Mucosa of stomach (tissue), 1 donor: ENCODE results near the gene RUSC1.

Experiments used
- H3K27me3 ChIP-seq: one replicate; pipeline ENCODE4 v1.7.0; 2013; ENCODE audit warnings: mild to moderate bottlenecking, low read length; ENCODE audit not compliant: control insufficient read depth, insufficient read depth
- H3K36me3 ChIP-seq: one replicate; pipeline ENCODE4 v1.7.0; 2013; ENCODE audit warnings: low read length; ENCODE audit not compliant: control insufficient read depth, insufficient read depth
- H3K4me1 ChIP-seq: one replicate; pipeline ENCODE4 v1.7.0; 2013; ENCODE audit warnings: mild to moderate bottlenecking, low read length; ENCODE audit not compliant: control insufficient read depth, insufficient read depth
- H3K4me3 ChIP-seq: one replicate; pipeline ENCODE4 v1.7.0; 2013; ENCODE audit warnings: low read length
- H3K9ac ChIP-seq: one replicate; pipeline ENCODE4 v1.7.0; 2013; ENCODE audit warnings: mild to moderate bottlenecking, low read length, moderate library complexity
- H3K9me3 ChIP-seq: one replicate; pipeline ENCODE4 v1.7.0; 2013; ENCODE audit warnings: mild to moderate bottlenecking, low read length, moderate library complexity; ENCODE audit not compliant: control insufficient read depth
- donor health status: Pancreatic carcinoma.

The RUSC1 gene, protein sequence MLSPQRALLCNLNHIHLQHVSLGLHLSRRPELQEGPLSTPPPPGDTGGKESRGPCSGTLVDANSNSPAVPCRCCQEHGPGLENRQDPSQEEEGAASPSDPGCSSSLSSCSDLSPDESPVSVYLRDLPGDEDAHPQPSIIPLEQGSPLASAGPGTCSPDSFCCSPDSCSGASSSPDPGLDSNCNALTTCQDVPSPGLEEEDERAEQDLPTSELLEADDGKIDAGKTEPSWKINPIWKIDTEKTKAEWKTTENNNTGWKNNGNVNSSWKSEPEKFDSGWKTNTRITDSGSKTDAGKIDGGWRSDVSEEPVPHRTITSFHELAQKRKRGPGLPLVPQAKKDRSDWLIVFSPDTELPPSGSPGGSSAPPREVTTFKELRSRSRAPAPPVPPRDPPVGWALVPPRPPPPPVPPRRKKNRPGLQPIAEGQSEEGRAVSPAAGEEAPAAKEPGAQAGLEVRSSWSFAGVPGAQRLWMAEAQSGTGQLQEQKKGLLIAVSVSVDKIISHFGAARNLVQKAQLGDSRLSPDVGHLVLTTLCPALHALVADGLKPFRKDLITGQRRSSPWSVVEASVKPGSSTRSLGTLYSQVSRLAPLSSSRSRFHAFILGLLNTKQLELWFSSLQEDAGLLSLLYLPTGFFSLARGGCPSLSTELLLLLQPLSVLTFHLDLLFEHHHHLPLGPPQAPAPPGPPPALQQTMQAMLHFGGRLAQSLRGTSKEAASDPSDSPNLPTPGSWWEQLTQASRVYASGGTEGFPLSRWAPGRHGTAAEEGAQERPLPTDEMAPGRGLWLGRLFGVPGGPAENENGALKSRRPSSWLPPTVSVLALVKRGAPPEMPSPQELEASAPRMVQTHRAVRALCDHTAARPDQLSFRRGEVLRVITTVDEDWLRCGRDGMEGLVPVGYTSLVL

DNA sequence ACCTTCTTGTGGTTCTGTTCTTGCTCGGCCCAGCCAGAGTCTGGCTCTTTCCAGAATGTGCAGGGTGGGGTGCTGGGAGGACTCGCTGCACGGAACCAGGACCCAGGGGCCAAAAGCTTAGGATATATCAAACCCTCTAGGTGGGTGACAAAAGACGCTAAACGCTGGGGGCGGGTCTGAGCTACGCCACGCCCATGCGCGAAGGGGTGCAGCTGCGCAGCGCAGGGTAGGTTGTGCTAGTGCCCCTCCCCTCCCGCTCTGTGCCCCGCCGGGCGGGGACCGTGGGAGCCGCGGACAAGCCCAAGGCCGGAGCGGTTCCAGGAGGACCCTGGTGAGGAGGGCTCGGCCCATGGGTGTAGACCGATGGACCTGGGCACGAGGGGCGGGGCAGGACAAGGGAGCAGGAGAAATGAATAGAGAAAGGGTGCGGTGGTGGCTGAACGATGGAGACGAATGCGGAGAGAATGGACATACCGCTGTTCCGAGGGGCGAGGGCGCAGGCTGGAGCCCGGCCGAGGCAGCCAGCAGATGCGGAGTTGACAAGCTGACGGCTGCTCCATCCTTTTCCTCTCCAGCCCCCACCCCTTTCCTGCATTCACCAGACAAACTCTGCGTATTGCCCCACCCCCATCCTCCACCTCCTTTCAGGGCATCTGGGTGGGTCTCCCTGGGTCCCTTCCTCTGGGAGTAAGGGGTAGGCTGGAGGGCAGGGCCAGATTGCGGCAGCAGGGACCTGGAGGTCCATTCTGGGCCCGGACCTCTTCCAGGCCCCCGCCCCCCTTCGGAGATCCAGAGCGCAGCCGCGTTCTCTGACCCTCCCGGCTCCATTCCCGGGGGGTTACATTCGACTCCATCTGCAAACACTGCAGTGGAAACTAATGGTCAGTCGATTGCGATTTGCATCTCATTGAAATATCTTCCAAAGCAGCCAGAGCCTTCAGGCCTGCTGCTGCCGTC, at the start of gene RUSC1:
TSS of gene RUSC1 (plus strand) at position 234 of the 957 bp plus-strand sequence. CDS start 880 bp downstream, outside the sequence.
- Histone ChIP-seq H3K9ac (peak within 1 kb of the TSS; percentile 53), H3K9me3 (no peaks in the 10 kb centered on the region), H3K4me1 (peaks cover 27% of the 10 kb centered on the region)

DNA sequence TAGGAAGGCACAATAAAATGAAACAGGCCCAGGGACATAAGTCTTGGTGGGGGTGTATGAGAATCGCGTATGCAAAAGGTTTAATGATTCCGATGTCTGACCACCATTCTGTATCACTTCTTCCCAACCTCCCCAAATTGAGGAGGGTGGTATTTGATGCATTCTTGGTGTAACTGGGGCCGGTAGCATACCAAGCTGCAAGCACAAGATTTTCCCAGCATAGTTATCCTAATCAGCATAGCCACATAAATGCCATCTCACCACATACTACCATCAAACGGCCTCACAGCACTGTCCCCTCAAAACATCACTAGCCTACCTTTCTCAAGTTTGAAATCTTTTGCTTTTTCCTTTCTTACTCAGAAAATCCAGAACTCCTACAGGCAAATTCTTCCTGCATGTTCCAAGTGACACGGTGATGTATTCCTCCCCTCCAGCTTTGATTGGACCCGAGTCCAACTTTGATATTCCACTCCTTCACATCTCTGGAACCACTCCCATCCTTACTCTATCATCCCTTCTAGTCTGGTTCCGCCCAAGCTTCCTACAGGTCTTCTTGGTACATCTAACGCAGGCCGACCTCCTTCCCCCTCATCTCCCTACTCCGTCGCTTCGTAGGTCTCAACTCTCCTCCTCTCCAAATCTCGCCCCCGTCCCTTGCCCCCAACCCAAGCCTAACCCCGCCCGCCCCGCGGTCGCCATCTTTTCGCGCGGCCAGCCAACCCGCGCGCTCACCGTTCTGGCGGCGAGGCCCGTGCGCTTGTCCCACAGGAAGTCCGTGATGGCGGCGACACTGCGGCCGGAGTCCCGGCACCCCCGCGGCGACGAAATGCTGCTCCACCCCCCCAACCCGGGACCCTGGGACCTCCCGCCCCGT, 48.0 kb upstream of the RUSC1 start:
- Histone ChIP-seq H3K4me3 (peak overlapping the region; percentile 86), H3K9me3 (no peaks in the 10 kb centered on the region), H3K27me3 (no peaks in the 10 kb centered on the region), H3K36me3 (peaks cover 17% of the 10 kb centered on the region), H3K4me1 (peaks cover 14% of the 10 kb centered on the region), H3K9ac (peak overlapping the region; percentile 88)

More for the DNA sequence above, at the start of gene RUSC1:
- H3K4me3 ChIP-seq = no peak within 1 kb of the TSS
- peaks cover 6% of the 10 kb centered on the region for H3K36me3 ChIP-seq
- H3K27me3 ChIP-seq = no peaks in the 10 kb centered on the region

DNA sequence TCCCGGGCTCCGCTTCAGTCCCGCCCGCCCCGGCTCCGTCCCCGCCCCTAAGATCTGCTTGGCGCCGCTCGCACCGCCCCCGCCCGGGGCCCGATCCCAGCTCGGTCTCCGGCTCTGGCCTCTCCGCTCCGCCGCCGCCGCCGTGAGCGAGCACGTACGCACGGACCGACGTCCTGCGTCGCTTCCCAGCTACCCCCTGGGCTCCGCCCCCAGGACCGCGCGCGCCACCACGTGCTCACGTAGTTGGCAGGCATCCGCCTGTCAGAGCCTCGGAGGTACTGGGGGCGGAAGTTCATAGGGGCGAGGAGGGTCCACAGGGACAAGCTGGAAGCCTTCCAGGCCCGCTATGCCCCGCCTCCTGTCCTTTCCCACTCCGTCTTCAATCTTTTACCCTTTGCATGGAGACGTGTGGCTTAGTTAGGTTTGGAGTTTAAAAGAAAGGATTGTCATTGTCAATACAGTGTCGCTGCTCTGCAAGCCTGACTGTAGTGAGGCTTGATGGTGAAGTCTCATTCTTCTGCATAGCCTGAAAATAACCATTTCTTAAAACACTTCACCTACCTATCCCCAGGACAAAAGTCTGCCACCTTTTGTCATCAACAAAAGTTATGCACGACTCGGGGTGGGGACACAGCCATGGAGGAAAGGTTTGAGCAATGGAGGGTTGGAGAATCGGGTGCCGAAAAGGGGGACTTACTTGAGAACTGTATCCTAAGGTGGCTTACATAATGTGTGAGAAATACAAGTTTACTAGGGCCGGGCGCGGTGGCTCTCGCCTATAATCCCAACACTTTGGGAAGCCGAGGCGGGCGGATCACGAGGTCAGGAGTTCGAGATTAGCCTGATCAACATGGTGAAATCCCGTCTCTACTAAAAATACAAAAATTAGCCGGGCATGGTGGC, 47.1 kb upstream of the RUSC1 start, which contains the start of gene CLK2:
TSS of gene CLK2 (minus strand) at position 162 of the 903 bp plus-strand sequence. CDS start 2,527 bp downstream, outside the sequence.
- Histone ChIP-seq H3K4me1 (peaks cover 18% of the 10 kb centered on the region), H3K36me3 (peaks cover 13% of the 10 kb centered on the region), H3K9ac (peak within 1 kb of the TSS; percentile 88), H3K9me3 (no peaks in the 10 kb centered on the region), H3K27me3 (no peaks in the 10 kb centered on the region), H3K4me3 (peak within 1 kb of the TSS; percentile 86)

DNA sequence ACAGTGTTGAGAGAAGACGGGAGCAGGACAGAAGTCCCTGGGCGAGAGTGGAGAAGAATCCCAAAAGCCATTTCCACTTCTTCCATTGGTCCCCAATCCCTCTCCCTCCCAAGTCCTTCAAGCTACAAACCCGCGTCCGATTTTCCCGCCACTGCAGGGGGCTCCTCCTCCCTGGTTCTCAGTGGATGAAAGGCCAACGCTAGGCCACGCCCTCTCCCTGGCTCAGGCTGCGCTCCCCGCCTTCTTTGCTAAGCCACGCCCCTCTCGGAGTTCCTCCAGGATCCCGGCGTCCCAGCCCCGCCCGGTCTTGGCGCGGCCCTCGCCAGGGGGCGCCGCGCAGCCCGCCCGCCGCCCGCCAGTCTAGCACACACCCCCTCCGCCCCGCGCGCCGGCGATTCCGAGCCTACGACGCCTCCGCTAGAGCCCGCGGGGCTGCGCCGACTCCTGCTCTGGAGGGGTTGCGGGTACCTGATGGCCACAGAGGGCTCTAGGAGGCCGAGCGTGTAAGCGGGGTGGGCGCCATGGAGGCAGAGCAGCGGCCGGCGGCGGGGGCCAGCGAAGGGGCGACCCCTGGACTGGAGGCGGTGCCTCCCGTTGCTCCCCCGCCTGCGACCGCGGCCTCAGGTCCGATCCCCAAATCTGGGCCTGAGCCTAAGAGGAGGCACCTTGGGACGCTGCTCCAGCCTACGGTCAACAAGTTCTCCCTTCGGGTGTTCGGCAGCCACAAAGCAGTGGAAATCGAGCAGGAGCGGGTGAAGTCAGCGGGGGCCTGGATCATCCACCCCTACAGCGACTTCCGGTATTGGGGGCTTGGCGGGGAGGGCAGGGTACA, 43.4 kb upstream of the RUSC1 start, which contains the start of gene HCN3:
TSS of gene HCN3 (plus strand) at position 394 of the 832 bp plus-strand sequence. CDS start at position 522, 128 bp downstream.
- H3K4me1 ChIP-seq = peaks cover 10% of the 10 kb centered on the region
- no peaks in the 10 kb centered on the region for H3K27me3 ChIP-seq
- peak within 1 kb of the TSS; percentile 73 for H3K9ac ChIP-seq
- no peaks in the 10 kb centered on the region for H3K9me3 ChIP-seq
- H3K36me3 ChIP-seq = no peaks in the 10 kb centered on the region
- peak within 1 kb of the TSS; percentile 69 for H3K4me3 ChIP-seq

DNA sequence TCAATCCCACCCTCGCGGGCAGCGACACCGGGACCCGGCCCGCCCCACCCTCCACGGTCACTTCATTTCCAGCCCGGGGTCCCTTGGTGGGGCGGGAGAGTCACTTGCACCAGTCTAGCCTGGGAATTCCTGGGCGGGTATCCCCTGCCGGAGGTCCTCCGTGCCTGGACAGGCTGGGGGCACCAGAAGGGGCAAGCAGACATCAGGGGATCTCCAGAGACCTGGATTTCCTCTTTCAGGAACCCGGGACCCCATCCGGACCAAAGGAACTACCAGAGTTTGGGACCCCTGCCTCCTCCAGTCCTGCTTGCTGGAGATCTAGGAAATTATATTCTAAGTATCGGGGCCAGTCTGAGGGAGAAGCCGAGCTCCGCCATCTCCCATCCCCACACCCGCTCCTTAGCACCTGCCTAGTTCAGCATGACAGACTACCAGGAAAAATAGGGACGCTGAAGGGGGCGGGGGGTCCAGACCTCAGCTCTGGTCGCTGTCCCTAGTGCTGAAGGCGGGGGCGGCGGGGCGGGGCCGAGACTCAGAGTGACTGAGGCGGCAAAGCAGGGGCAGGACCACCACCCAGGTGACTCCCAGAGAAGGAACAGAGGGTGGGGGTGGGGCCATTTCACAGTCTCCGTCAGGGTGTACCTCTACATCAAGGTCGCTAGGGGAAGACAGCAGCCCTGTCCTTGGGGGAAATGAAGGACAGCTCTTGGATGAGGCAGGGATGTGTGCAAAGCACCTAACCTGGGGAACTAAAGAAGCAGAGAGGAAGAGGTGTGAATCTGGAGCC, 42.6 kb upstream of the RUSC1 start:
- no peaks in the 10 kb centered on the region for H3K27me3 ChIP-seq
- peak overlapping the region; percentile 73 for H3K9ac ChIP-seq
- no peaks in the 10 kb centered on the region for H3K9me3 ChIP-seq
- H3K4me1 ChIP-seq = peaks cover 3% of the 10 kb centered on the region
- H3K4me3 ChIP-seq = peak overlapping the region; percentile 69
- no peaks in the 10 kb centered on the region for H3K36me3 ChIP-seq

DNA sequence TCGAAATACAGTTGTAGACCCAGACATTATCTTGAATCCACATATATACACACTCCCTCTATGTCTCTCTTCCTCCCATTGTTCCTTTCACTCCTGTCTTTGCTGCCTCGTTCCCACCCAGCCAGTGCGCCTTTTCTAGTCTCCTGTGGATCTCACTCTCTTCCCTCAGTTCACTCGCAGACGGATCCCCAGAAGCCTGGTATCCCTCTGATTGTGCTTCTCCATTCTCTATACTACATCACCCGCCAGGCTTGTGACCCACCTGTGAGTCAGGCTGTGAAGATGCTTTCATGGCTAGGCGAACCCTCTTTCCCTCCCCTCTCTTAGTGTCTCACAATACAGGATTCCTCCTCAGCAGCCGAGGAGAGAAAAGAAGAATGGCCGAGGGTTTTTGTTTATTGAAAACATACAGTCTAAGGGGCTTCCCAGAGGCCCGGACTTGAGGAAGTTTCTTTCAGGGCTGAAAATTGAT, 42.0 kb upstream of the RUSC1 start:
- peaks cover 3% of the 10 kb centered on the region for H3K4me1 ChIP-seq
- H3K9me3 ChIP-seq = no peaks in the 10 kb centered on the region
- H3K9ac ChIP-seq = no peak overlapping the region
- H3K27me3 ChIP-seq = no peaks in the 10 kb centered on the region
- H3K4me3 ChIP-seq = no peak overlapping the region
- H3K36me3 ChIP-seq = no peaks in the 10 kb centered on the region

DNA sequence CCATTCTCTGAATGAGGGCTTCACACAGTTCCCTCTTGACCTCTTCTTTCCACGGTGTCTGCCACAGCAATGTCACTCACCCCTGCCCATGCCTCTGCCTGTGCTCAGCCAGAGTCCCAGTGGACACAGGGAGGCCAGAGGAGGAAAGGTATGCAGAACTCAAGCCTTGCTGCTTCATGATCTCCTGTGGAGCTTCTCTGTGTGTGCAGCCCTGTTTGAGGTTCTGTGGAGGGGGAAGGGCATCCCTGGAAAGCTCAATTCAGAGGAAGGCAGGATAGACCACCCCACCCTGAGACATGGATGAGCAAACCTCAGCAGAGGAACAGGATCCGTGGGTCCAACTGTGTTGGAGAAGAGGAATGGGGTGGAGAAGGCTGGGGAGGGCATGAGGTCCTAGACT, 41.4 kb upstream of the RUSC1 start:
- Histone ChIP-seq H3K27me3 (no peaks in the 10 kb centered on the region), H3K36me3 (no peaks in the 10 kb centered on the region), H3K9me3 (no peaks in the 10 kb centered on the region), H3K9ac (no peak overlapping the region), H3K4me3 (no peak overlapping the region), H3K4me1 (peaks cover 3% of the 10 kb centered on the region)

DNA sequence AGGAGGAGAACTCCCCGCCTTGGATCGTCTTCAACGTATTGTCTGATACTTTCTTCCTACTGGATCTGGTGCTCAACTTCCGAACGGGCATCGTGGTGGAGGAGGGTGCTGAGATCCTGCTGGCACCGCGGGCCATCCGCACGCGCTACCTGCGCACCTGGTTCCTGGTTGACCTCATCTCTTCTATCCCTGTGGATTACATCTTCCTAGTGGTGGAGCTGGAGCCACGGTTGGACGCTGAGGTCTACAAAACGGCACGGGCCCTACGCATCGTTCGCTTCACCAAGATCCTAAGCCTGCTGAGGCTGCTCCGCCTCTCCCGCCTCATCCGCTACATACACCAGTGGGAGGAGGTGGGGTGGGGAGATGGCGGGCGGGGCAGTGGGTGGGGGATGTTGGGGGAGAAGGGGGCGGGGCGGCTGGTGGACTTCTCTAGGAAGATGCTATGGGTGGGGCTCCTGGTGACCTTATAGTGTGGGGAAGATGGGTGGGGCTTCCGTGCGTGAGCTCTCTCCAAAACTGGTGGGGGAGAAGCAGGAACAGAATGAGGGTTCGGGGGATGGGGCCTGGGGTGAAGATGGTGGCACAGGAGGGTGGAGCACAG, 38.1 kb upstream of the RUSC1 start:
- H3K4me3 ChIP-seq = no peak overlapping the region
- H3K9me3 ChIP-seq = no peaks in the 10 kb centered on the region
- H3K4me1 ChIP-seq = peaks cover 3% of the 10 kb centered on the region
- H3K27me3 ChIP-seq = no peaks in the 10 kb centered on the region
- no peak overlapping the region for H3K9ac ChIP-seq
- H3K36me3 ChIP-seq = no peaks in the 10 kb centered on the region
